ENCODE measurements around the gene ABR. TPM values are rescaled to one million over a fixed set of nuclear protein-coding genes. Genes with fewer than 3 reads are reported as not detected.
"Not testable (repeated sequence)": the region's sequence is repeated elsewhere in the genome, so short reads cannot be mapped to it uniquely, and the experiment has no call there.

ABR gene
- total RNA-seq, 1 experiment from 2014 or later, result 78.3 TPM

DNA sequence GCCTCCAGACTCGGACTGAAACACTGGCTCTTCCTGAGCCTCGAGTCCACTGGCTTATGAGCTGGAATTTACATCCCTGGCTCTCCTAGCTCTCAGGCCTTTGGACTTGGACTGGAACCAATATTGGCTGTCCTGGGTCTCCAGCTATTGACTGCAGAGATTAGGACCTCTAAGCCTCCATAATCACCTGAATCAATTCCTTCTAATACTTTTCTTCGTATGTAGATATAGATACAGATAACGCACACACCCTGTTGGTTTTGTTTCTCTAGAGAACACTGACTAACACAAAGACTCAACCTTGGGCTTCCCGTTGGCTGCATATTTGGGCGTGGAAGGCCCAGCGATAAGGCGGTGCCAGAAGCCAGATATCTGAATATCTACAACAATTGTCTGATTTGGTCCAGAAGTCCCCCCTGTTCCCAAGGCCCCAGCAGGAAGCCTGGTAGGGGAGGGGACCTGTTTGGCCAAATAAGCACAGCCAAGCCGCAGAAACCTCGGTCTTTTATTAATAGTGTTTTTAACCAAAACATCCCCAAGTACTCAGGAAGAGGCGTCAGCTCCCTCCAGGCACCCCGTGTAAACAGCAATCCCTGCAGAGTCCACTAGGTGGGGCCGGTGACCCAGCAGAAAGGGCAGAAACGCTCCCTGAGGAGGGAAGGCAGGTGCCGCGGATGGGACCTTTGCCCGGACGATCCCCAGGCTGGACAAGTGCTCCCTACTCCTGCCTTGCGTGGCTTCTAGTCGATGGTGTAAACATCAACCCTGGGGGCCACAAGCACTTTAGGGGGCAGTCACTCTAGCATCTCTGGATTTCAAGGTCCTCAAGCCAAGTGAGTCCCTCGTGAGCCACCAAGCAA lies 57.0 kb downstream of the ABR start:
- no peaks in the 10 kb centered on the region for H3K36me3 ChIP-seq (ENCODE audit: control insufficient read depth, insufficient read depth, low read length)
- H3K4me3 ChIP-seq (ENCODE audit: low read depth, low read length), result no peak overlapping the region
- DNase-seq, result peak; percentile 81 to 91
- Mint-ChIP-seq H3K4me3 (ENCODE audit: unreplicated experiment) (no peak overlapping the region), H3K4me1 (ENCODE audit: low read depth, unreplicated experiment) (no peaks in the 10 kb centered on the region), H3K9me3 (ENCODE audit: unreplicated experiment) (no peaks in the 10 kb centered on the region), H3K27ac (ENCODE audit: unreplicated experiment) (no peak overlapping the region), H3K27me3 (ENCODE audit: insufficient read depth, unreplicated experiment) (no peaks in the 10 kb centered on the region), H3K36me3 (ENCODE audit: insufficient read depth, unreplicated experiment) (no peaks in the 10 kb centered on the region)
- ChIA-PET POLR2A (interaction anchor here (0.7 to 1.0 kb wide), 2 partner anchors 12 to 13 kb away, joined by 3 read pairs; no protein-coding TSS in a partner anchor), CTCF (interaction anchor here (0.5 to 2.9 kb wide), 21 partner anchors 10 to 591 kb away, joined by 3 to 48 read pairs (median 5); no protein-coding TSS in a partner anchor)
- TF ChIP-seq, protein P1, sequence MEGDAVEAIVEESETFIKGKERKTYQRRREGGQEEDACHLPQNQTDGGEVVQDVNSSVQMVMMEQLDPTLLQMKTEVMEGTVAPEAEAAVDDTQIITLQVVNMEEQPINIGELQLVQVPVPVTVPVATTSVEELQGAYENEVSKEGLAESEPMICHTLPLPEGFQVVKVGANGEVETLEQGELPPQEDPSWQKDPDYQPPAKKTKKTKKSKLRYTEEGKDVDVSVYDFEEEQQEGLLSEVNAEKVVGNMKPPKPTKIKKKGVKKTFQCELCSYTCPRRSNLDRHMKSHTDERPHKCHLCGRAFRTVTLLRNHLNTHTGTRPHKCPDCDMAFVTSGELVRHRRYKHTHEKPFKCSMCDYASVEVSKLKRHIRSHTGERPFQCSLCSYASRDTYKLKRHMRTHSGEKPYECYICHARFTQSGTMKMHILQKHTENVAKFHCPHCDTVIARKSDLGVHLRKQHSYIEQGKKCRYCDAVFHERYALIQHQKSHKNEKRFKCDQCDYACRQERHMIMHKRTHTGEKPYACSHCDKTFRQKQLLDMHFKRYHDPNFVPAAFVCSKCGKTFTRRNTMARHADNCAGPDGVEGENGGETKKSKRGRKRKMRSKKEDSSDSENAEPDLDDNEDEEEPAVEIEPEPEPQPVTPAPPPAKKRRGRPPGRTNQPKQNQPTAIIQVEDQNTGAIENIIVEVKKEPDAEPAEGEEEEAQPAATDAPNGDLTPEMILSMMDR (IDR thresholded peaks at IDR 0.05; ENCODE audit: insufficient read depth in 1 of 2, low read depth in 1 of 2, low read length in 1 of 2, severe bottlenecking in 1 of 2, unreplicated experiment in 1 of 2), result peak; percentile 83 to 90
- no peaks in the 10 kb centered on the region; the same call in 1 of the 2 replicates for H3K9me3 ChIP-seq
- H3K27me3 ChIP-seq (replicated peaks; ENCODE audit: control insufficient read depth, insufficient read depth, low read length), result no peaks in the 10 kb centered on the region
- H3K4me1 ChIP-seq, result peaks cover 9% of the 10 kb centered on the region
- intact Hi-C loops (cut with micrococcal nuclease; ENCODE audit: unreplicated experiment), result loop anchor here (1.0 to 10.0 kb wide), 4 partner anchors 24 to 212 kb away; no protein-coding TSS in a partner anchor
- BruUV-seq (replicated peaks), result no TSS peak

DNA sequence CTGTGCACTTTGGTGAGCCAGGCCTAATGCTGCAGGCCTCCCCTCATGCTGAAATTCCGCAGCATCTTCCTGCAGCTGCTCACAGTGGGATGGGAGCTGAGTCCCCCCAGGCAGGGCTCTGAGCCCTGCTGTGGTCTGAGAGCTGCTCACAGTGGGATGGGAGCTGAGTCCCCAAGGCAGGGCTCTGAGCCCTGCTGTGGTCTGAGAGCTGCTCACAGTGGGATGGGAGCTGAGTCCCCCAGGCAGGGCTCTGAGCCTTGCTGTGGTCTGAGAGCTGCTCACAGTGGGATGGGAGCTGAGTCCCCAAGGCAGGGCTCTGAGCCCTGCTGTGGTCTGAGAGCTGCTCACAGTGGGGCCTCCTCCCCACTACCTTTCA lies 58.4 kb downstream of the ABR start:
- H3K9me3 Mint-ChIP-seq (ENCODE audit: unreplicated experiment); H3K4me1 ChIP-seq; POLR2A ChIA-PET; DNase-seq; BruUV-seq (replicated peaks); H3K27me3 Mint-ChIP-seq (ENCODE audit: insufficient read depth, unreplicated experiment); H3K4me3 Mint-ChIP-seq (ENCODE audit: unreplicated experiment); H3K4me1 Mint-ChIP-seq (ENCODE audit: low read depth, unreplicated experiment); H3K27ac Mint-ChIP-seq (ENCODE audit: unreplicated experiment); H3K36me3 ChIP-seq (ENCODE audit: control insufficient read depth, insufficient read depth, low read length); H3K36me3 Mint-ChIP-seq (ENCODE audit: insufficient read depth, unreplicated experiment); H3K9me3 ChIP-seq; H3K27me3 ChIP-seq (replicated peaks; ENCODE audit: control insufficient read depth, insufficient read depth, low read length); H3K4me3 ChIP-seq (ENCODE audit: low read depth, low read length): not testable (repeated sequence)
- CTCF ChIA-PET, result interaction anchor here (1.4 to 2.9 kb wide), 3 partner anchors 63 to 211 kb away, joined by 3 to 48 read pairs (median 3); no protein-coding TSS in a partner anchor
- intact Hi-C loops (cut with micrococcal nuclease; ENCODE audit: unreplicated experiment), result loop anchor here (10.0 kb wide), 1 partner anchor 213 kb away; no protein-coding TSS in a partner anchor

DNA sequence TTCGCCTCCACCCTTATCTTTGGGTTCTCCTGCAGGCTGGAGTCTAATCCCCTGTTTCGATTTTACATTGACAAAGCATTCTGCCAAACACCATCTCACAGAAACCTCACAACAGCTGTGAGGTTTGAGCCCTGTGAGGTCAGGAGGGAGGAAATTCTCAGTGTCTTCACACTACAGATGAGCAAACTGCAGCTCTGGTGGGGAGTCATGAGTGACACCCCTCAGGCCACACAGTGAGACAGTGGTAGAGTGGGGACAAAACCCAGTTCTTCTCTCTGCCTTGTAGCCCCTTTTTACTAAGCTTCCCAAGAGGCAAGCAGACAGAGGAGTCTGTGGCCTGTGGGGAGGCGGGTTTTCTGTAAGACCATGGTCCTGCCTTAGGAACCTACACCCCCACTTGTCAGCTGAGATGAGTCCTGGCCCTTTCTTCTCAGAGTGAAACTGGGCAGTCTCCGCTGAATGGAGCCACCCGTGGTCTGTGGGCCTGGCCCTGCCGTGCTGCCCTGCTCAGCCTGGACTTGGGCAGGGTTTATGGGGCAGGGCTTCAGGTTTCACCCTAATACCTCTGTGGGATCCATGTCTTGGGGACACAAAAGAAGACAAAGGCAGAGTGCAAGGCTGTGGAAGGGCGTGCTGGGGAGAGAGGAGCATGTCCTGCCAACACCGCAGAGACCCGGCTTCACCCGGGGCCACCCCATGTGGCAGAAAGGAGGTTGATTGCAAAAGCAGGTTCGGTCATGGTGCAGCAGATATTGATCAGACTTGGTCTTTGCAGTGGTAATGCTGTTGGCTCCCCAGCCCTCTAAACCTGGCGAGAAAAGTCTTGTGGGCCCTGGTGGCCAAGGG lies 59.0 kb downstream of the ABR start:
- no peaks in the 10 kb centered on the region; the same call in 1 of the 2 replicates for H3K9me3 ChIP-seq
- POLR2A ChIA-PET, result no interaction called here
- Mint-ChIP-seq H3K9me3 (ENCODE audit: unreplicated experiment) (no peaks in the 10 kb centered on the region), H3K4me3 (ENCODE audit: unreplicated experiment) (no peak overlapping the region), H3K27ac (ENCODE audit: unreplicated experiment) (no peak overlapping the region), H3K4me1 (ENCODE audit: low read depth, unreplicated experiment) (no peaks in the 10 kb centered on the region), H3K27me3 (ENCODE audit: insufficient read depth, unreplicated experiment) (no peaks in the 10 kb centered on the region), H3K36me3 (ENCODE audit: insufficient read depth, unreplicated experiment) (no peaks in the 10 kb centered on the region)
- no peaks in the 10 kb centered on the region for H3K27me3 ChIP-seq (replicated peaks; ENCODE audit: control insufficient read depth, insufficient read depth, low read length)
- H3K36me3 ChIP-seq (ENCODE audit: control insufficient read depth, insufficient read depth, low read length), result no peaks in the 10 kb centered on the region
- TF ChIP-seq, protein P1 (IDR thresholded peaks at IDR 0.05; ENCODE audit: insufficient read depth in 1 of 2, low read depth in 1 of 2, low read length in 1 of 2, severe bottlenecking in 1 of 2, unreplicated experiment in 1 of 2), result no peak
- H3K4me3 ChIP-seq (ENCODE audit: low read depth, low read length), result no peak overlapping the region
- BruUV-seq (replicated peaks), result no TSS peak
- peaks cover 9% of the 10 kb centered on the region for H3K4me1 ChIP-seq
- no peak for DNase-seq
- intact Hi-C loops (cut with micrococcal nuclease; ENCODE audit: unreplicated experiment), result loop anchor here (10.0 kb wide), 1 partner anchor 214 kb away; no protein-coding TSS in a partner anchor
- CTCF ChIA-PET, result interaction anchor here (1.4 to 2.9 kb wide), 2 partner anchors 63 to 66 kb away, joined by 3 to 48 read pairs; no protein-coding TSS in a partner anchor

All from Caco-2 (cell line).